ENCODE data around the gene ZNF605.
A peak's percentile ranks its signal among the peaks of the same experiment; 100 is the strongest.
"Not testable (repeated sequence)": the region's sequence is repeated elsewhere in the genome, so short reads cannot be mapped to it uniquely, and the experiment has no call there.

ZNF605 gene

DNA sequence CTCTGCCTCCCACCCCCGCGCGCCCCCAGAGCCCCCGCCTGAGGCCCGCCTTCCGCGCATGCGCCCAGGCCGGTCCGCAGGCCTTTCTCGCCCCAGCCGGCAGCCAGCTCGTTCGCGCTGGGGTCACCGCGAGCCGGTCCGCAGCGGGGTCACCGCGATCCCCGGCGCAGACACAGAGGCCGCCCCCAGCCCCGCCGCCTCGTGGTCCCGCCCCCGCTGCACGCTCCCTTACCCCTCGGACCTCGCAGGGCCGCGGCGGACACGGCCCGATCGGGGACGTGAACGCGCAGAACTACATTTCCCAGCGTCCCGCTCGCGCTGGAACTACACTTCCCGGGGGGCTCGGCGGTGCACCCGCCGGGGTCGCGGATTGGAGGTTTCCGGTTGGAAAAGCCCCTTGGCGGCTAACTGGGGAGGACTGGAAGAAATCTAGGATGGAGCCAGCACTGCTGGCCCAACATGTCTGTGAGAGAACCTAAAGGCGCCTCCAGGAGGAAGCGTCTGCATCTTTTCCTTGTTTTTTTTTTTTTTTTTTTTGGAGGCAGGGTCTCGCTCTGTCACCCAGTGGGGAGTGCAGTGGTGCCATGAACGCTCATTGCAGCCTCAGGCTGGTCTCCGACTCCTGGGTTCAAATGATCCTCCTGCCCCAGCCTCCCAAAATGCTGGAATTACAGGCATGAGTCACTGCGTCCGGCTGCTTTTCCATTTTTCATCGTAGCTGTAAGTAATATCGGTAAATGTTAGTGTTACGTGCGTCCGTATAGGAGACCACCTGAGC lies at the start of gene ZNF605:
TSS of gene ZNF605 (minus strand) at position 296 of the 778 bp plus-strand sequence. CDS start 10,671 bp downstream, outside the sequence.
- DNase-seq: peak; percentile 70

DNA sequence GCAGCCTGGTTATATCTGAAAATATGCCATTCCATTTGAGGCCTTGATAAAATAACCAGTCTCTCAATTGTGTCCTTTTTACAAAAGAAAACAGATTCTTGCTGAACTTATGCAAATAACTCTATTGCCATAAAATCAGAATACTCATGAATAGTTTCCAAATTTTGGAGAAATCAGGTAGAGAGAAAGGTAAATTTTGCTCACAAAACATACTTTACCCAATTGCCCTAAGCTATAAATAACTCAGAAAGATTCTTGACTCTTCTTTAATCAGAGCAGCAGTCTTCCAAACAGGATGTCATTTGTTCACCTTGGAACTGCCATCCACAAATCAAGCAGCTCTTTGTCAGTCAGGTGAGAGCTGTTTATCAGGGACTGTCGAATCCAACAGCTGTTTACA lies 42.6 kb upstream of the ZNF605 start:
- DNase-seq: no peak

DNA sequence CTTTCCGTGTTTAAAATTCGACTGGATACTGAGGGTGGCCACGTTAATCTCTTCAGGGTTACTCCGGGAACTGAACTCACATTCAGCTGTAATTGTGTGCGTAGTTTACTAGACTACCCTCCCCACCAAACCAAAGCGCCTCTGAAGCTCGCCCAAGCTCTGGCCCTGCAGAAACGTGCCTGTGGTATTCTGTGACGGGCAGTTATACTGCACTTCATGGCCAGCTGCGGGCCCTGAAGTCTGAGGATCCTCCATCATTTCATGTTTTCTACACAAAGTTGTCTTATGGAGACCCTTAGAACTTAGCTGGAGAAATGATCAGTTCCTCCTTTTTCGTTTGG lies 30.7 kb upstream of the ZNF605 start:
- DNase-seq: no peak

DNA sequence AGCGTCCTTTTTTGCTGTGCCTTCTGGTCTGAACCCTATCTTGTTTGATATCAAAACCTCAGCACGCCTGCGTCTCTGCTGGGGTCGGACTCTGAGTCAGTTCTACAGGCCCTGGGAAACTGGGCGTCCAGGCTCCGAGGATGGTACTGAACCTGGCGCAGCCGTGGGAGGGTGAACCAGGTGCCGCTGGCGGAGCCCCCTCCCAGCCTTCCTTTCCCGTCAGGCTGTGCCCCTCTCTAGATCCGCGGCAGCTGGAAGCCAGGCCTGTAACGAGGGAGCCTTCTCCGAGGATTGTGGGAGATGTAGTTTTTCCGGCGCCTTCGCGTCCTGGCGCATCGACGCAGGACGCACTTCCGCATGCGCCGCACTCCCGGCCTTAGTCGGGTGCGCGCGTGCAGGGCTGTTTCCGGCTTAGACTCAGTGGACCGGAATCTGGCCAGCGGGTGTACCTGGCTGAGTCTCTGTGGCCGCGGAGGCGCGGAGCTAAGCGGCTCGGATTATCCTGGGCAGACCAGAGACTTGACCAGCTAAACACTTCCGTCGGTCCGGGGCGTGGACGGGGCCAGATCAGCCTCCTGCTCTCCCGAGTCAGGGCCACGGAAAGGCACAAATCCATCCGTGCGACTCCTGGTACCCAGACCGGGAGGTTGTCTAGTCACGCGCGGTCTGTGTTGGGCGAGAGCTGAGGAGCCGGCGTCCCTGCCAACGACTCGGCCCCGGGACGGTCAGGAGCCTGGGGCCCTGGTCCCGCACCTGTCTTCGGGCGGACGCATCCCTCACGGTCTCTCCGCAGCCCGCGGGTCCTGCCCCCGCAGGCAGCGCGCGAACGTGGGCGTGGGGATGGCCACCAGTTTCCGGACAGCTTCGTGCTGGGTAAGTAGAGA lies 30.1 kb upstream of the ZNF605 start, which contains the start of gene ZNF26:
TSS of gene ZNF26 (plus strand) at position 367 of the 884 bp plus-strand sequence. CDS start at position 841, 474 bp downstream.
- DNase-seq: peak; percentile 85

DNA sequence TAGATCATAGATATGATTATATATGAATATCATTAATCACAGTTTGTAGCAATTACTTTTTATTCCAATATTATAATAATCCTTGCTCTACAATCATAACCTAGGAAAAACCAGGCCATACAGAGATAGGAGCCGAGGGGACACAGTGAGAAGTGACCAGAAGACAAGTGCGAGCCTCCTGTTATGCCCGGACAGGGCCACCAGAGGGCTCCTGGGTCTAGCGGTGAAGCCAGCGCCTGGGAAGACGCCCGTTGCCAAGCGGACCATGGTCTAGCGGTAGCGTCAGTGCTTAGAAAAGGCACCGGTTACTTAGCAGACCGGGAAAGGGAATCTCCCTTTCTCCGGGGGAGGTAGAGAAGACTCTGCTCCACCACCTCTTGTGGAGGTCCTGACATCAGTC lies 20.8 kb upstream of the ZNF605 start:
- not testable (repeated sequence) for DNase-seq

DNA sequence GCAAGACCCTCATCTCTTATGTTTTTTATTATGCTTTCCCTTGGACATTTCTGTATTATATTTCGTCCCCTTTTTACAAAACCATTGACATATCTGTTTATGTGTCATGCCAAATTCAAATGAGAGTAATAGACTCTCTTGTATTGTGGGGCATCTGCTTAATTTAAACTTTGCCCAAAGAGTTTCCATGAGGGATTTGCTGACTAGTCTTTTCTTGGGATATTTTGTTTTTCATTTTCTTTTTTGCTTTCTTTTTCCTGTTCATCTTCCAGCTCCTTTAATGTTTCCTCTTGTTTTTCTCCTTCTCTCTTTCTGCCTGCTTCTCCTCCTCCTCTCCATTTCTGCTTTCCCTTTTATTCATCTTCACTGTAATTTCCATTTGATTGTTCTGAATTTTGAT lies 16.3 kb upstream of the ZNF605 start:
- no peak for DNase-seq

DNA sequence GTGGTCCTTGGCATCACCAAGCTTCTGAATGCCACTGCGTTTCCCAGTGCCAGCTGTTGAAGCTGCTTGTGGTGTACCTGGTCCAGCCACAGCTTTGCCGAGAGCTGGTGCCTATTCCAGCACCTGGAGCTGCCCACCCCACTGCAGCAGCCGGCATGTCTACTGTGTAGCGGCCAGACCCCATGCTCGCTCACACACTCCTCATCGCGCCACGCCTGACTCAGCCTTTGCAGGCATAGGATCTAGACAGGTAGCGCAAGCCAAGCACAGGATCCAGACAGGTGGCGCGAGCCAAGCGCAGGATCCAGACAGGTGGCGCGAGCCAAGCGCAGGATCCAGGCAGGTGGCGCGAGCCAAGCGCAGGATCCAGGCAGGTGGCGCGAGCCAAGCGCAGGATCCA lies 11.6 kb upstream of the ZNF605 start:
- no peak for DNase-seq

DNA sequence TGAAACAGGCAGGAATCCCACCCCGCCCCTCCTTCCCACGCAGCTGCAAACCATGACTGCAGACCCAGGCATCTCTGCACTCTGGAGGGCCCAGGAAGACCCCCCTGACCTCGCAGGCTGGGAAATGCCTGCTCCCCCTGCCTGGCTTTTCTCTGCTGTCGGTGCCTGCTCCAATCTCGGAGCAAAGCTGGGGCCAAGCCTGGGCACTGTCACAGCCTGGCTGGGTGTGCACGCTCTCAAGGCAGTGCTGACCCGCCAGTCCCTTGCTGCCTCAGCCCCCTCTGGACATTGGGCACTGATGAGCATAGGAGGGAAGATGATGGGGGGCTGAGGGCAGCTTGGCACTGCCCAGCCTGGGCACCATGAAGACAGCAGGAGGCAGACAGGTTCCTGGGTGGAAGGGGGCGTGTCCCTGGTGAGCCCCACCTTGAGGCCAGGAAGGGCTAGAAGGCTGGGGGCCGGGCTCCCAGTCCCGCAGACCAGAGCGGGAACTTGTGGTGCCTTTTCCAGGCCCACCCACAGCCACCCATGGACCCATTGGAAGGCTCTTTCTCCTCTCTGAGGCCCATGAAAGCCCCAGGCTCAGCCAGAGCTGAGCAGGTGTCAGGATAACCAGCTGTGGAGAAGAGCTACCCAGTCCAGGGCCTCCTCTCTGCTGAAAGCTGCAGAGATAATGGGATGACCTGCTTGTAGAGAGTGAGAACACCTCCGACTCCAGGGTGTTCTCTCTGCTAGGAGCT lies 10.7 kb upstream of the ZNF605 start:
- no peak for DNase-seq

DNA sequence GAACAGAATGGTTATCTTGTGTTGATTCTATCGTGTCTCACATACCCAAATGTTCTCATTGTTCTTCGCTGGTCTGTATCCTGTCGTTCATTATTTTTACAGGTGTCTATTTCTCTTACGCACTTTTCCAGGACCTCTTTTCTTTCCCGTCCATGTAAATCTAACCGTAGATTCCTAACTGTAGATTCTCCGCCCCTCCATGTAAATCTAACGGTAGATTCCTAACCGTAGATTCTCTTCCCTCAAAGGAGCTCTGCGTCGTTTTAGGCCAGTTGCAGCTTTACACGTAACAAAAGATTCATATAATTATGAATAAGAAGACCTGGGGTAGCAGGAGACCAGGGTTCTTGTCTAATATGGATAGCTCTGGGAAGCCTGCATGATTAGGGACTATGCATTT lies 9.7 kb upstream of the ZNF605 start:
- DNase-seq: no peak

DNA sequence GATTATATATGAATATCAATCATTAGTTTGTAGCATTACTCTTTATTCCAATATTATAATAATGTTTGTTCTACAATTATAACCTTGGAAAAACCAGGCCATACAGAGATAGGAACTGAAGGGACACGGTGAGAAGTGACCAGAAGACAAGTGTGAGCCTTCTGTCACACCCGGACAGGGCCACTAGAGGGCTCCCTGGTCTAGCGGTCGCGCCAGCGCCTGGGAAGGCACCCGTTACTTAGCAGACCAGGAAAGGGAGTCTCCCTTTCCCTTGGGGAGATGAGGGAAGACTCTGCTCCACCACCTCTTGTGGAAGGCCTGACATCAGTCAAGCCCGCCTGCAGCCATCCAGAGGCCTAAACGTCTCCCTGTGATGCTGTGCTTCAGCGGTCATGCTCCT lies 7.8 kb upstream of the ZNF605 start:
- DNase-seq: not testable (repeated sequence)

DNA sequence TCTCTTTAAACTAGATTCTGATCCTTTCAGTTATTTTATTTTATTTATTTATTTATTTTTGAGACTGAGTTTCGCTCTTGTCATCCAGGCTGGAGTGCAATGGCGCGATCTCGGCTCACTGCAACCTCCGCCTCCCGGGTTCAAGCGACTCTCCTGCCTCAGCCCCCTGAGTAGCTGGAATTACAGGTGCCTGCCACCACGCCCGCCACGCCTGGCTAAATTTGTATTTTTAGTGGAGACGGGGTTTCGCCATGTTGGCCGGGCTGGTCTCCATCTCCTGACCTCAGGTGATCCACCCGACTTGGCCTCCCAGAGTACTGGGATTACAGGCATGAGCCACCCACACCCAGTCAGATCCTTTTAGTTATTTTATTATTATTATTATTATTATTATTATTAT lies 5.7 kb upstream of the ZNF605 start:
- not testable (repeated sequence) for DNase-seq

DNA sequence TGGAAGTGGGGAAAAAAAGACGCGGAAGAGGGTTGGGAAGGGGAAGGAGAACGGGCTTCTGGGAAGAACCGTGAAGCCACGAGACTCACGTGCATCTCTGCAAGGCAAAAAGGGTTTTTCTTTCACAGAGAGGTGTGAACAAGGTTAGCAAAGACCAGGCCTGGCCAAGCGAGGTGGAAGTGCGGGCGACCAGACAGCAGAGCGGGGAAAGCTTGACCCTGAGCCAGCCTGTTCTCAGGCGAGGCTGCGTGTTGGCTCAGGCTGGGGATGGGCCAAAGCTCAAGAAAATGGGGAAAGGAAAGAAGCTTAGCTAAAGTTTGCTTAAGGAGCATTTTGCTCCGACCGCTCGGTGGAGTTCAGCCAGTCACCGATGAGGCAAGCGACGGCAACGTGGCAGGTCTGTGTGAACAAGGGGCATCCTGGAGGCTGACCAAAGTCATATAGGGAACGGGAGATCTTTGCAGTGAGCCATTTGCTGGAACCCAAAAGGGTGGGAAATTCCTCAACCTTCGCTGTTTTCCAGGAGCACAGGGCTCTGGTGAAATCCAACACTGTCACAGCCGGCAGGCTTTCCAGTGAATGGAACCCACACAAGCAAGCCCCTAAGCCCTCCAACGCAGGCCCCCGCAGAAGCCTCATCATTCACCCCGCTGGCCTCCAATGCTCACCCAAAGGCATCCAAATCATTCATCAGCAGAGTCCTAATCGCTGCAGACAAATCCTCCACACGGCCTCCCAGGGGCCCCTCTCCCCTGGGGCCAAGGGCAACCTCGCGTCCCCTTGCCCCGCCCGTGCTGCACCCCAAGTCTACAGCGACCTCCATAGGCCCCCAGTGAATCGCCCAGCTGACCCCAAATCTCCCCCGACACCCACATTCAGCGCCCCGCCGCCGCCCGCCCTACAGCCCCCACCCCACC lies 754 bp downstream of the ZNF605 start:
- DNase-seq: peak; percentile 14

DNA sequence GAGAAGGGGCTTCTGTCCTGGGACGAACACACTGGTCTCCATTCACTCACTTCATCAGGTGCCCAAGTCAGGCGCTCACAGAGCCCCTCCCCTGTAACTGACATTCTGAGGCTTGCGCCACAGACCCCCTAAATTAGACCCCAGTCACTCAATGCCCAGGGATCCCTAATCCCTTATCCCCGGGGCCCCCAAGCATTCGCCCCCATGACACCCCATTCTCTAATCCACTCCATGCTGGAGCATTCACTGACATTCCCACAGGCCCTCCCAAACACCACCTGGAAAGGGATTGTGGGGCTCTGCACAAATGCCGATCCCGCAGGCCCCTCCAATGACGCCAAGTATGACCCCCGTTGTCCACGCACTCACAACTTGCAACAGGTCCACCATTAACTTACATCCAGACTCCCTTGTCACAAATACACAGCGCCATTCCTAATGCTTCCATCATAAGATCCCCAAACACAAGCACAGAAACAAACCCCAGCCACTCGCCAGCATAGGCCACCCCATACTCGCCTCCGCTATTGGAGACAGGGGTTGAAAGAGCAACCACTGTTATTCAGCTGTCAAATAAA lies 1.5 kb downstream of the ZNF605 start:
- no peak for DNase-seq

DNA sequence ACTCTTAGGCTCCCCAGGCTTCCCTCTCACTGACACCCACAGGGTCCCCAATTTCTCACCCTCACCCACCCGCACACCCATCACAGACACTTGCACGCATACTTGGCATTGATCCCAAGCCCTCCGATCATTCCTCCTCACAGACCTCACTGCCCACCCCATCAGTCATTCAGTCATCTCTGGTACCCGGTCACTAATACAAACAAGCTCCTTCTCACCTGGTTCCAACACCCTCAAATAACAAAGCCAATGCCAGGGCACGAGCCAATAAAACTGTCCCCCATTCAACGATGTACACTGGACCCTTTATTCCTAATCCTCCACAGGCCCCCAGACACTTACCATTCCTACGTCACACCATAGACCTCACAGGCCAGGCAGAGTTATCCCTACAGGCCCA lies 2.3 kb downstream of the ZNF605 start:
- no peak for DNase-seq

DNA sequence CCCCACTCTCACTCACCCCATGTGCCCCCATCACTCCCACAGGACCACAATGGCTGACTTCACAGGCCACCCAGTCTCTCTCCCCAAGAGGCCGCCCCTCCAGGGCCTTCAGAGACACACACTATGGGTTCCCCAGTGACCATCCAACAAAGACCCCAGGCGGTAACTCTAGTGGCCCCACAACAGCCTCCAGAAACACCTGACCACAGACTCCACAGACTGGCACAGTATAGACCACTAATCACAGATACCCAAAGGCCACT lies 3.0 kb downstream of the ZNF605 start:
- DNase-seq: no peak

DNA sequence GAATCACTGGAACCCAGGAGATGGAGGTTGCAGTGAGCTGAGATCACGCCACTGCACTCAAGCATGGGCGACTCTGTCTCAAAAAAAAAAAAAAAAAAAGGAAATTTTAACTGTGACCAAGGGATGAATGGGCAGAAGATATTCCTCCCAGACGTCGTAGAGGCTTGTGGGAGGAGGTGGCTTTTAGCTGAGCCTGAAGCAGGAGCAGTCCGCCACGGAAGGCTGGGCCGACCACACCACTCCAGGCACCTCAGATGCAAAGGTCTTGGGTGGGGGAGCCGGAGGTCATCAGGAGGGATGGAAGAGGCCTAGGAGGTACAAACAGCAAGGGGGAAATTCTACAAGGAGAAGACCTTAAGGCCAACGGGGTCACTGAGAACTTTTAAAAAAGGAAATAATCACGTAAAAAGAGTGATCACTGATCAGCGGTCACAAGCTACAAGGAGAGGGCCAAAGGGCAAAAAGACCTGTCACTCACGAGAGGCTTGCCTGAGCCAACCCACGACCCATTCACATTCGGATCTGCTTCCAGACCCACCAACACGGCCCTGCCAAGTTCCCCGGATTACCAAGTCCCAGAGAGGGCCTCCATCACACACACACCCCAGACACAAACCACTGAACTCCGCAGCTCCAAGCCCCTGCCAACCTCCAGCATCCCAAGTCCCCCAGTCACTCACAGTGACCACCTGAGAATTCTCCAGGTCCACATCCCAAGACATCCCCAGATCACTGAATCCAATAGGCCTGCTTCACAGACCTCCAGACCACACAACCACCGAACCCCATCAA lies 3.5 kb downstream of the ZNF605 start:
- no peak for DNase-seq

DNA sequence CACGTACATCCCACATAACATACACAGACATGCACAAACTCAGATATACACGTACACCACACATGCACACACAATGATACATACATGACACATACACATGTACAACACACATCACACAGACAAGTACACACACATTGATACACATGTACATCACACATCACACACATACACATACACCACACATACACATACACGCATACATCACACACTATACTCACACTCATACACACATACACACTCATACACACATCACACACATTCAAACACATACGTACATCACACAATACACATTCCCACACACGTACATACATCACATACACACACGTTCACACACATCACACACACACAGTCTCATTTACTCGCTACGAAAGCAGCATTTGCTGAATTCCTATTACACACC lies 4.5 kb downstream of the ZNF605 start:
- no peak for DNase-seq

DNA sequence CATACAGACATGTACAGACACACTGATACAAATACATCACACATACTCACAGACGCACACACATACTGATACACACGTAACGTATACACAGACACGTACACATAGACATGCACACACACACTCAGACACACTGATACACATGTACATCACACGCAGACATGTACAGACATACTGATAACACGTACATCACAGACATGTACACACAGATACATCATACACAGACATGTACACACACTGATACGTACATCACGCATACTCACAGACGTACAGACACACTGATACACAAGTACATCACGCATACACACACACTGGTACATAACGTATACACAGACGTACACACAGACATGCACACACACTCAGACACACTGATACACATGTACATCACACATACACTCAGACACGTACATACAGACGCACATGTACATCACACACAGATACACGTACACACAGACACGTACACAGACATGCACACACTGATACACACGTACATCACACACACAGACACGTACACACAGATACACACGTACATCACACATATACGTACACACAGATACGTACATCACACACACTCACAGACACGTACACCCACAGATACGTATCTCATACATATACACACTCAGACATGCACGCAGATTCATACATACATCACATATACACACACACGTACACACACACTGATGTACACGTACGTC lies 5.1 kb downstream of the ZNF605 start:
- DNase-seq: no peak

DNA sequence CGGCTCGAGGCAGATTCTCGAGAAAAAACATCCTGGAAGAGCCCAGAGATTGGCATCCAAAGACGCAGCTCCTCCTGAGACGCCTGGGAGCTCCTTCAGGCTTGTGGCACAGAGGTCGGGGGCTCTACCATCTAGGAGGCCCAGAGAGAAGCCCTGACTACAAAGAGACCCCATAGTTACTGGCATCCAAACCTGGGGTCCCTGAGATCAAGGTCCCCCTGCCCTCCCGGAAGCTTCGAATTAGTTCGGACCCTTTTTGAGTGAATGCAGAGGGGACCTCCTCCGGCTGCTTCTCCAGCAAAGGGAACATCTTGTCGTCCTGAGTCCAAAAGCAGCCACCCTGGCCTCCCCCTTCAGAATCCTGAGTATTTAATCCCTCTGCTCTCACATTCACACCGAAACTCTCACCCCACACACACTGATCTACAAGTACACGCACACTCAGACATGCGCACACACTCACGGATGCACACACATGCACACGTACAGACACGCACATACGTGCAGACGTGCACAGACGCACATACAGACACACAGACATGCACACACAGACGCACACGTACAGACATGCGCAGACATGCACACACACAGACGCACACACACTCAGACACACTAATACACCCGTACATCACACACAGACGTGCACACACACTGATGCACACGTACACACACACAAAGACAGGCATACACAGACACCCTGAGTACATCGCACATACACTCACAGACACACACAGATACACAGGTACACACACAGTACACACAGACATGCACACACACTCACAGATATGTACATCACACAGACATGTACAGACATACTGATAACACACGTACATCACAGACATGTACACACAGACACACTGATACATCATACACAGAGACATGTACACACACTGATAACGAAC lies 5.9 kb downstream of the ZNF605 start:
- DNase-seq: no peak

All from NCI-H446 treated with DMSO at 0.1 percent for 48 hours (cell line).